Measurements from ENCODE around the gene FRMD4A.

FRMD4A gene

GRCh38 chr10:13621931-13622330 is 708.8 kb downstream of the FRMD4A start:
- no peak for DNase-seq

GRCh38 chr10:13617116-13617515 is 713.6 kb downstream of the FRMD4A start:
- no peak for DNase-seq

GRCh38 chr10:13615650-13616300 is 714.9 kb downstream of the FRMD4A start:
- no peak for DNase-seq

GRCh38 chr10:13614530-13615332 is 716.0 kb downstream of the FRMD4A start:
- no peak for DNase-seq

GRCh38 chr10:13613519-13613918 is 717.2 kb downstream of the FRMD4A start:
- DNase-seq, result no peak

- no peak for DNase-seq
These were observed 717.9 kb downstream of the FRMD4A start for GRCh38 chr10:13612654-13613373.

GRCh38 chr10:13608246-13608853 is 722.4 kb downstream of the FRMD4A start:
- DNase-seq, result no peak

GRCh38 chr10:13604357-13605040 is 726.2 kb downstream of the FRMD4A start:
- no peak for DNase-seq

GRCh38 chr10:13597909-13598308 is 732.8 kb downstream of the FRMD4A start:
- no peak for DNase-seq

- no peak for DNase-seq
These were observed 736.1 kb downstream of the FRMD4A start for GRCh38 chr10:13594641-13595040.

Data from CD4-positive, alpha-beta T cell treated with Interleukin-15 for 1 hour (primary cell).